Muscle of leg (tissue), 11 donors: ENCODE results near the gene SLC6A17. TPM values are rescaled to one million over a fixed set of nuclear protein-coding genes. Genes with fewer than 3 reads are reported as not detected.

Experiments used
- DNase-seq: peaks from one replicate; pipeline ENCODE4 v3.0.0; 2013
- H3K27ac ChIP-seq: one replicate; pipeline ENCODE4 v1.5.1; 2013; ENCODE audit warnings: mild to moderate bottlenecking, low read length, control low read depth
- H3K27me3 ChIP-seq: one replicate; pipeline ENCODE4 v1.6.1; 2013; ENCODE audit warnings: low read length; ENCODE audit not compliant: control insufficient read depth, insufficient read depth
- H3K36me3 ChIP-seq: one replicate; pipeline ENCODE4 v1.6.1; 2013; ENCODE audit warnings: low read length; ENCODE audit not compliant: control insufficient read depth, insufficient read depth
- H3K4me1 ChIP-seq: one replicate; pipeline ENCODE4 v1.6.1; 2013; ENCODE audit warnings: low read length; ENCODE audit not compliant: control insufficient read depth, insufficient read depth
- H3K4me3 ChIP-seq: one replicate; pipeline ENCODE4 v1.5.1; 2013; ENCODE audit warnings: low read length, control low read depth
- H3K9me3 ChIP-seq: replicated peaks from 2 replicates; pipeline ENCODE4 v1.6.1; 2013; ENCODE audit warnings: low read depth, low read length; ENCODE audit not compliant: control insufficient read depth
- WGBS: methylation state at CpG from one replicate; pipeline ENCODE4 v1.1.5; 2013; ENCODE audit warnings: missing lambda C conversion rate; ENCODE audit not compliant: insufficient coverage; 5-methylcytosine and 5-hydroxymethylcytosine counted together
- polyA plus RNA-seq, 8 donors: library from polyadenylated mRNA; unstranded; fragments of 120-200 nt; gene quantifications; one replicate each; pipeline versions ENCODE4 v1.2.1 to v1.2.3, GENCODE V29; 2013; ENCODE audit warnings: inconsistent platforms in 1 of 8, low replicate concordance in 1 of 8; ENCODE audit not compliant: insufficient read length in 8 of 8, insufficient read depth in 1 of 8
- total RNA-seq: library from RNA; stranded (reverse); fragments of 120-200 nt; gene quantifications from one replicate; pipeline ENCODE4 v1.2.4, GENCODE V29; 2013

The SLC6A17 gene
- total and polyA plus RNA-seq, 9 donors: 0.04 to 0.79 (median 0.25) TPM

DNA sequence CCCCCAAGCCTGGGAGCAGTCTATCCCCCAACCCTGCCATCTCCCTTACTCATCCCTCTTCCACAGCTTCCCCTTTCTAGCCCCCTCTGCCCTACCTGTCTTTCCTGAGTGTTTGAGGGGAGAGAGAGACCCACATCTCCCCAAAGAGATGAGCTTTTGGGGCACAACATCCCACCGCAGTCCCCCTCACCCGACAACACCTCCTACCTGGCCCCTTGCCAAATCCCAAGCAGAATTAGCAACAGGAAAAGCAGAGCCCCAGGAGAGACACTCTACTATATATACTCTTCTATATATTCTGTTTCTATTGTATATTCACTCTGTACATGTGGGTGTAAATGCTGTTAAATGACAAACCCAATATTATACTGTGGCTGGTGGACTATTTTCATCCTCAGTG is 49.9 kb downstream of the SLC6A17 start:
- H3K9me3 ChIP-seq: no peaks in the 10 kb centered on the region
- no peak overlapping the region for H3K4me3 ChIP-seq
- no peak overlapping the region for H3K27ac ChIP-seq
- peaks cover 2% of the 10 kb centered on the region for H3K27me3 ChIP-seq
- DNase-seq: no peak
- no peaks in the 10 kb centered on the region for H3K36me3 ChIP-seq
- H3K4me1 ChIP-seq: no peaks in the 10 kb centered on the region
- WGBS: no CpG with 5 or more reads among the region's 2 CpGs

- H3K36me3 ChIP-seq: no peaks in the 10 kb centered on the region
- no peak for DNase-seq
- 40% methylated on average over 5 of the region's 14 CpGs for WGBS
Measured at GRCh38 chr1:110200666-110201065, 50.4 kb downstream of the SLC6A17 start.

DNA sequence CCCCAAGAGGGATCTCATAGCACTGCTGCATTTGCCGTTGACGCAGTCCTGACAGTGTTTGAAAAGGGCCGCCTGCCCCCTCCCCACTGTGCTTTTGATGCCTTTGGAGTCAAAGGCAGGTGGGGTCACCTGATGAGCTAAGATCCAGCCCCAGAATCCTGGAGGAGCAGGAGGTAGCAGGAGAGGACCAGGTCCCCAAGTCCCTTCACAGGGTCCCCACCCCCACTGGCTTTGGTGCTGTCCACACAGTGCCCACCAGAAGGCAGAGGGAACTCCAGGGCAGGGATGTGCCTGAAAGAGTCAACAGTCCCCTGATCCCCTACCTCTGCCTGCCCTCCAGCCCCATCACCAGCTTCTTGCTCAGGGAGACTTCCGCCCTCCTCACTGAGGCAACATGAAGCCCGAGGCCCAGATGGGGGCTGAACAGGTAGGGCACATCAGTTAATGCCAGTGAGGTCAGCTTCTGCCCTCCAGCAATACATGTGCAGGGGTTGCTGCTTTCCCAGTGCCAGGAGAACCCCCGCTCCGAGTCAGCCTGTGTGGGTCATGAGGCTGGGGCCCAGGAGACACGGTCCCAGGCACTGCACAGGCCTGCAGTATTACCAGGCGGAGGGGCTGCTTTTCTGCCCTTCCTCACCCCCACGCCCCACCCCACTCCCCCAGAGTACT is 51.0 kb downstream of the SLC6A17 start:
- H3K36me3 ChIP-seq: no peaks in the 10 kb centered on the region
- no peak overlapping the region for H3K27ac ChIP-seq
- DNase-seq: no peak
- no peaks in the 10 kb centered on the region for H3K4me1 ChIP-seq
- no peaks in the 10 kb centered on the region for H3K27me3 ChIP-seq
- WGBS: 63% methylated on average over 6 of the region's 10 CpGs
- H3K9me3 ChIP-seq: no peaks in the 10 kb centered on the region
- no peak overlapping the region for H3K4me3 ChIP-seq

More at GRCh38 chr1:110200666-110201065, 50.4 kb downstream of the SLC6A17 start:
- H3K4me1 ChIP-seq: no peaks in the 10 kb centered on the region
- H3K27ac ChIP-seq: no peak overlapping the region
- no peaks in the 10 kb centered on the region for H3K9me3 ChIP-seq
- H3K4me3 ChIP-seq: no peak overlapping the region
- no peaks in the 10 kb centered on the region for H3K27me3 ChIP-seq

DNA sequence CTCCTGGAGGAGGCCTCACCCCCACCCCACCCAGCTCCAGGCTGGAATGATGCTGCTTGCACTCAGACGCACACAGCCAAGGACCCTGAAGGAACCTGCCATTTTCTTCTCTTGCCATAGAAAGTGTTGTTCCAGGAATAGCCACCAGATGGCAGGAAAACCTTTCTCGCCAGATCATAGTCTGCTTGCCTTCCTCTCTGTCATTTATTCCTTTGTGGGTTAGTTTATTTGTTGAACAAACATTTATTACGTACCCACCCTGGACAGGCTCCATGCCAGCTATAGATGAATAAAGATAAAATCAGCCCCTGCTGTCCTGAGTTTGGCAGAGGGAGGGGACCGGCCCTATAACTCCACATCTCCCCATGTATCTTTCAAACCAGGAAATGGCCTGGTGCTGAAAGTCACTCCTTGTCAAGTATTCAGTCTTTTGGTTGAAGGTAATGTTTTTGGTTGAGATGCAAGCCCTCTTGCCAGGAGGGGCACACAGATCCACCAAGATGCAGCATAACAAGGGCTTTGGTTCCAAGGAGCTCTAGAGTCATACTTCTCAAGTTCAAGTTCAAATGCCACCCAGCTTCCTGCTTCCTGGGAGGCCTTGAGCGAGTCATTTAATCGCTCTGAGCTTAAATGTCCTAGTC is 52.8 kb downstream of the SLC6A17 start:
- H3K27me3 ChIP-seq: peaks cover 6% of the 10 kb centered on the region
- WGBS: no CpG with 5 or more reads among the region's 6 CpGs
- H3K36me3 ChIP-seq: no peaks in the 10 kb centered on the region
- peaks cover 2% of the 10 kb centered on the region for H3K4me1 ChIP-seq
- DNase-seq: peak; percentile 70
- H3K27ac ChIP-seq: no peak overlapping the region
- no peaks in the 10 kb centered on the region for H3K9me3 ChIP-seq
- no peak overlapping the region for H3K4me3 ChIP-seq

GRCh38 chr1:110205156-110205555 is 54.9 kb downstream of the SLC6A17 start:
- 80% methylated on average over 2 of the region's 4 CpGs for WGBS
- H3K9me3 ChIP-seq: no peaks in the 10 kb centered on the region
- peaks cover 23% of the 10 kb centered on the region for H3K27me3 ChIP-seq
- peaks cover 10% of the 10 kb centered on the region for H3K4me1 ChIP-seq
- H3K4me3 ChIP-seq: no peak overlapping the region
- H3K27ac ChIP-seq: no peak overlapping the region
- no peak for DNase-seq
- no peaks in the 10 kb centered on the region for H3K36me3 ChIP-seq

DNA sequence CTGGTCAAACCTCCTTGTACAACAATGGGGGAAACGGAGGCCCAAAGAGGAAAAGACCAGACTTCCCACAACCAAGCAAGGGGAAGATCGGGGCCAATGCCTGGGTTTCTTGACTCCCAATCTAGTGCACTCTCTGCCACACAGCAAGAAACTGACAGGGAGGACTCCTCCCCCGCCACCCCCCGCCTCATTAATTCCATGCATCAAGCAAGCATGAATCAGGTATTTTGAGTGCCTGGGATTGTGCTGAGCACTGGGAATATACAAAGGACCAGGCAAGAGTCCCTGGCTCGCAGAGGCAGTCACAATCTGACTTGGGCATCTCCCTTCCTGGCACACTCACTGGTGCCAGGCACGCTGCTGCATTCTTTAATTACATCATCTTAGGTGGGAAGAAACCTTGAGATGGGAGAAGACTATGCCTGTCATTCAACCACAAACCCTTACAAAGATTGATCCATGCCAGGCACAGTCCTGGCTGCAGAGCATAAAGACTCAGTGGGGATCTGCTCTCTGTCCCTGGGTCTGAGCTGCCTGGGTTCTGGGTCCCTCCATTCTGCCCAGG is 55.4 kb downstream of the SLC6A17 start:
- no peak overlapping the region for H3K4me3 ChIP-seq

GRCh38 chr1:110206261-110206920 is 56.1 kb downstream of the SLC6A17 start:
- no peak overlapping the region for H3K4me3 ChIP-seq
- H3K27ac ChIP-seq: no peak overlapping the region
- H3K9me3 ChIP-seq: no peaks in the 10 kb centered on the region
- H3K4me1 ChIP-seq: peaks cover 17% of the 10 kb centered on the region
- 69% methylated on average over 11 of the region's 11 CpGs for WGBS
- no peaks in the 10 kb centered on the region for H3K36me3 ChIP-seq
- peaks cover 29% of the 10 kb centered on the region for H3K27me3 ChIP-seq
- DNase-seq: no peak

More for the DNA sequence above, 55.4 kb downstream of the SLC6A17 start:
- Histone ChIP-seq H3K27me3 (peaks cover 23% of the 10 kb centered on the region), H3K27ac (no peak overlapping the region), H3K4me1 (peaks cover 10% of the 10 kb centered on the region), H3K9me3 (no peaks in the 10 kb centered on the region), H3K36me3 (no peaks in the 10 kb centered on the region)
- 100% methylated on average over 2 of the region's 6 CpGs for WGBS
- DNase-seq: no peak

DNA sequence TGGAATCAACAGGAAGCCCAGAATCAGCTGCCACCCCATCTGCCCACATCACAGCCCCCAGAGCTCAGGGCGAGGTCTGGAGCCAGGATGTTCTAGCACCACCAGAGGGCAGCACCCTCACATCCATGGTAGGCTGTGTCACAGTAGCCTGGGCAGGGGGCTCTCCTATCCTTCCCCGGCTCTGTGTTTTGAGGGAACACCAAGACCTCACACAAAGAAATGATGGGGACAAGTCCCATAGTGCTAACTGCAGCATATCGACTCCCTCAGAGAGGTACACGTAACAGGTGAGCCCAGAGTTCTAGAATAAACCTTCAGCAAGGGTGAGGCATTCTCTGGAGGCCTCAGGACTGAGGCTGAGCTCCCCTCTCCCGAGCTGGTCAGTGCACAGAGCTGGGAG is 57.5 kb downstream of the SLC6A17 start:
- Histone ChIP-seq H3K36me3 (no peaks in the 10 kb centered on the region), H3K27me3 (peaks cover 44% of the 10 kb centered on the region), H3K4me3 (no peak overlapping the region), H3K4me1 (peaks cover 22% of the 10 kb centered on the region), H3K27ac (no peak overlapping the region), H3K9me3 (no peaks in the 10 kb centered on the region)
- DNase-seq: peak; percentile 54
- WGBS: 36% methylated on average over 3 of the region's 5 CpGs

DNA sequence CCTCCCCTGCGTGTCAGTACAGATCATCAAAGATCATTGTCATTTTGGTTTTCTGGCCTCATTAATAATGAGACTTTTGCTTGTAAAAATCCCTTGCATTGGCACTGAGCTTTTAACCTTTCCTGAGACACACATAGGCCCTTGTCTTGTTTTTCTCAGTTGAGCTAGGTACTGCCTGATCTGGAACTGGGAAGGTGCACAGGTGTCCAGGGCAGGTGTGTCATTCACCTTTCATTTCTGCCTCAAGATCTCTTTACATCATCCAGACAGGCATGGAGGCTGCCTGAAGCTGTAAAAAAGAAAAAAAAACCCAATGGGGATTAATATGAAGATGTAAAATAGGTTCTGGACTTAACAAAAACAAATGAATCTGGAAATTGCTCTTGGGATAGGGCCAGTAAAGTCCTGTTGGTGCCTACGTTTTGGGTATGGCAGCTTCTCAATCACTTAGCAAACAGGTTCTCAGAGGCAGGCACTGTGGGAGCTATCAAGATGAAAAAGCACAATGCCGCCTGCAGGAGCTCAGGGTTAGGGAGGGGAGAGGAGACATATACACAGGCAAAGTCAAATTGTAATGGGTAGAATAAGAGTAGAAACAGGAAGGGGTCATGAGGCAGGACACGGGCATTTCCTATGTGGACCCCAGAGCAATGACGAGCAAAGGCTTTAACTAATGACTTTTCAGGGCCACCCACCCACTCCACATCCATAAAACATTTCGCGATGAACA is 58.8 kb downstream of the SLC6A17 start:
- Histone ChIP-seq H3K9me3 (no peaks in the 10 kb centered on the region), H3K27ac (peak overlapping the region; percentile 86), H3K4me3 (peak overlapping the region; percentile 46), H3K36me3 (no peaks in the 10 kb centered on the region), H3K27me3 (peaks cover 55% of the 10 kb centered on the region), H3K4me1 (peaks cover 26% of the 10 kb centered on the region)
- DNase-seq: no peak
- WGBS: 44% methylated on average over 3 of the region's 7 CpGs
